Measurements from ENCODE around the gene TMEM14A. TPM values are rescaled to one million over a fixed set of nuclear protein-coding genes. Genes with fewer than 3 reads are reported as not detected.

The TMEM14A gene, protein sequence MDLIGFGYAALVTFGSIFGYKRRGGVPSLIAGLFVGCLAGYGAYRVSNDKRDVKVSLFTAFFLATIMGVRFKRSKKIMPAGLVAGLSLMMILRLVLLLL
- 35.1 to 47.4 TPM (median 40.0 TPM) in 5 replicates for total RNA-seq (2022; extraction: Qiagen RNA extraction; ENCODE audit: low read depth)

DNA sequence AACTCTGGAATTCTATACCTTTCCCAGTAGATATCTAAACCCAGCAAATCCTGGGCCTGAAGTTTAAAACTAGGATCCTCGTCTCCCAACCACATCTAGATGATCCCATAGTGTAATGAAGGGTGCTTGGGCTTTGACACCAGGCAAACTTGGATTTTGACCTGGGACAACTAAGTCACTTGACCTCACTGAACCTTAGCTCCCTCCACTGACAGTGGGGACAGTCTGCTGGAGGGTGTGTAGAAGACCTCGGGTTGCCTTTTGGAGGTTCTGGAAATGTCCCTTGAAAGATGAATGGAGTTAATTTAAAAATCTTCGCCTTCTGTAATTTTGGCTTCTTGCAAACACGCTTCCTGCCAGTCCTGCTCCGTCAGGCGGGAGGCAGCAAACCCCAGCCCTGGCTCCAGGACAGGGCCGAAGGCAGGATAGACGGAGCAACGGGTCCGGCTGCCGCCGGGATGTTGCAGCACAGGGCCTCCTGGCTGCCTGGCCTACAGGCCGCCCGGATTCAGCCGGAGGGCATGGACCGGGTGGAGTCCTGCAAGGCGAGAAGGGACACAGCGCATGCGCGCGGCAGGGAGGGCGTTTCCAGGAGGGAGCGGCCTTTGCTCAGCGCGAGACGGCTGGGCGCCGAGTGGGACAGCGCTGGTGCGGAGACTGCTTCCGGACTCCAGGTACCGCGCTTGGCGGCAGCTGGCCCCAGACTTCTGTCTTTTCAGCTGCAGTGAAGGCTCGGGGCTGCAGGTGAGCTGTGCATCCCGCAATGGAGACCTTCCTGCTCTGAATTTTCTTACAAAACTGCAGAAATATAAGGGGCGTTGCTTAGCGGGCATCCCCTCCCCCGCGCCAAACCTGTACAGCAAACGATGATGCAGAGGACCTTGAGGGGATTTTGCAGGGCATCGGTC lies at the start of gene TMEM14A:
Gene TMEM14A, plus strand, starts transcription at position 612 of the 908 bp plus-strand sequence. CDS start 5,990 bp downstream, outside the sequence.

Other genes with a start within 250 kb of the TMEM14A start
- gene TRAM2, start 94.1 kb upstream of the TMEM14A start, total RNA-seq (2022; extraction: Qiagen RNA extraction; ENCODE audit: low read depth) = 21.7 to 26.9 TPM (median 24.5 TPM) in 5 replicates
- 0.06 to 0.17 TPM in 2 of 5 replicates, not detected in the others for gene GSTA2, start 92.4 kb downstream of the TMEM14A start, total RNA-seq (2022; extraction: Qiagen RNA extraction; ENCODE audit: low read depth)
- not detected in 5 replicates for gene GSTA1, start 132.7 kb downstream of the TMEM14A start, total RNA-seq (2022; extraction: Qiagen RNA extraction; ENCODE audit: low read depth)
- not detected in 5 replicates for gene GSTA5, start 169.7 kb downstream of the TMEM14A start, total RNA-seq (2022; extraction: Qiagen RNA extraction; ENCODE audit: low read depth)
- not detected in 5 replicates for gene GSTA3, start 238.6 kb downstream of the TMEM14A start, total RNA-seq (2022; extraction: Qiagen RNA extraction; ENCODE audit: low read depth)